Mucosa of descending colon (tissue), 3 donors: ENCODE results near the gene HOXD12. TPM values are rescaled to one million over a fixed set of nuclear protein-coding genes. Genes with fewer than 3 reads are reported as not detected.

Experiments
- ATAC-seq: fragments of 200-7000 bp; cut with Tn5 transposase; one replicate; pipeline ENCODE4 v1.9.1; 2020; ENCODE audit warnings: mild to moderate bottlenecking, moderate library complexity
- DNase-seq, 3 donors: peaks; one replicate each; pipeline ENCODE4 v3.0.0-alpha.2; 2020
- H3K36me3 ChIP-seq: fragments of 200-600 bp; one replicate; pipeline ENCODE4 v1.8.0; 2021; ENCODE audit warnings: low read depth, mild to moderate bottlenecking
- H3K4me1 ChIP-seq: fragments of 200-600 bp; one replicate; pipeline ENCODE4 v1.8.0; 2021; ENCODE audit warnings: low read depth, mild to moderate bottlenecking
- H3K4me3 ChIP-seq: fragments of 200-600 bp; one replicate; pipeline ENCODE4 v1.8.0; 2021; ENCODE audit warnings: mild to moderate bottlenecking
- H3K9me3 ChIP-seq: fragments of 200-600 bp; one replicate; pipeline ENCODE4 v1.8.0; 2021; ENCODE audit warnings: mild to moderate bottlenecking
- intact Hi-C, 2 donors: fragments of 100-400 bp; cut with DNase I in 1 of 2; cut with micrococcal nuclease in 1 of 2; formaldehyde crosslinking; loops; one replicate each; pipeline versions ENCODE4 v1.11.0 to v1.11.1; 2022; cut with DNase I, micrococcal nuclease
- total RNA-seq, 3 donors: library from RNA; stranded (reverse); fragmentation: NEBNext Ultra II Directional in 2 of 3; extraction: Animal tissue kit (Norgen Biotek cat#: 25700) in 2 of 3; gene quantifications; one replicate each; pipeline versions ENCODE4 v1.2.1 to v1.2.4, GENCODE V29; 2021 to 2023
- TF ChIP-seq, protein P1 (sequence below): fragments of 200-600 bp; IDR thresholded peaks from one replicate; pipeline ENCODE4 v1.8.0; 2022; ENCODE audit warnings: antibody characterized with exemption, mild to moderate bottlenecking
- donor health status: DM: no; HTN: no; CAD: no; lungs with moderate emphysema.
- donor health status: DM: no; HTN: no; CAD: no.
- donor health status: DM: no; HTN: yes; CAD: no.

HOXD12 gene
- total RNA-seq, 3 donors from 2014 or later = not detected

DNA sequence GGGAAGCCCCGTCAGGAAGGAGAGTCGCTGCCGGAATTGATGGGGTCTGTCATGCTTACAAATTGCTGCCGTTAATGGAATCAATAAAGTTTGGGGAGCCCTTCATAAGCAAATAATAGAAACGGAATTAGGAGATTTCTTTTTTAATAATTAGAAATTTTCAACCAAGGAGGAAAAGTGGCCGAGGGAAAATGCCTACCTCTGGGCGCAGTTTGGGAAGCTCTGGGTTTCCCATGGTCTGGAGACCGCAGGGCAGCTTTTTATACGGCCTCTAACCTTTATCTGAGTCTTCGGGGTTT, 17.1 kb upstream of the HOXD12 start:
- ATAC-seq = no peak
- intact Hi-C loops = loop anchor here in 1 of 2 donors (5.0 to 10.0 kb wide), 2 partner anchors 395 to 718 kb away; no protein-coding TSS in a partner anchor
- no peaks in the 10 kb centered on the region for H3K36me3 ChIP-seq
- H3K4me1 ChIP-seq = peaks cover 21% of the 10 kb centered on the region
- H3K4me3 ChIP-seq = no peak overlapping the region
- H3K9me3 ChIP-seq = no peaks in the 10 kb centered on the region
- no peak for DNase-seq
- TF ChIP-seq, protein P1, sequence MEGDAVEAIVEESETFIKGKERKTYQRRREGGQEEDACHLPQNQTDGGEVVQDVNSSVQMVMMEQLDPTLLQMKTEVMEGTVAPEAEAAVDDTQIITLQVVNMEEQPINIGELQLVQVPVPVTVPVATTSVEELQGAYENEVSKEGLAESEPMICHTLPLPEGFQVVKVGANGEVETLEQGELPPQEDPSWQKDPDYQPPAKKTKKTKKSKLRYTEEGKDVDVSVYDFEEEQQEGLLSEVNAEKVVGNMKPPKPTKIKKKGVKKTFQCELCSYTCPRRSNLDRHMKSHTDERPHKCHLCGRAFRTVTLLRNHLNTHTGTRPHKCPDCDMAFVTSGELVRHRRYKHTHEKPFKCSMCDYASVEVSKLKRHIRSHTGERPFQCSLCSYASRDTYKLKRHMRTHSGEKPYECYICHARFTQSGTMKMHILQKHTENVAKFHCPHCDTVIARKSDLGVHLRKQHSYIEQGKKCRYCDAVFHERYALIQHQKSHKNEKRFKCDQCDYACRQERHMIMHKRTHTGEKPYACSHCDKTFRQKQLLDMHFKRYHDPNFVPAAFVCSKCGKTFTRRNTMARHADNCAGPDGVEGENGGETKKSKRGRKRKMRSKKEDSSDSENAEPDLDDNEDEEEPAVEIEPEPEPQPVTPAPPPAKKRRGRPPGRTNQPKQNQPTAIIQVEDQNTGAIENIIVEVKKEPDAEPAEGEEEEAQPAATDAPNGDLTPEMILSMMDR = no peak

DNA sequence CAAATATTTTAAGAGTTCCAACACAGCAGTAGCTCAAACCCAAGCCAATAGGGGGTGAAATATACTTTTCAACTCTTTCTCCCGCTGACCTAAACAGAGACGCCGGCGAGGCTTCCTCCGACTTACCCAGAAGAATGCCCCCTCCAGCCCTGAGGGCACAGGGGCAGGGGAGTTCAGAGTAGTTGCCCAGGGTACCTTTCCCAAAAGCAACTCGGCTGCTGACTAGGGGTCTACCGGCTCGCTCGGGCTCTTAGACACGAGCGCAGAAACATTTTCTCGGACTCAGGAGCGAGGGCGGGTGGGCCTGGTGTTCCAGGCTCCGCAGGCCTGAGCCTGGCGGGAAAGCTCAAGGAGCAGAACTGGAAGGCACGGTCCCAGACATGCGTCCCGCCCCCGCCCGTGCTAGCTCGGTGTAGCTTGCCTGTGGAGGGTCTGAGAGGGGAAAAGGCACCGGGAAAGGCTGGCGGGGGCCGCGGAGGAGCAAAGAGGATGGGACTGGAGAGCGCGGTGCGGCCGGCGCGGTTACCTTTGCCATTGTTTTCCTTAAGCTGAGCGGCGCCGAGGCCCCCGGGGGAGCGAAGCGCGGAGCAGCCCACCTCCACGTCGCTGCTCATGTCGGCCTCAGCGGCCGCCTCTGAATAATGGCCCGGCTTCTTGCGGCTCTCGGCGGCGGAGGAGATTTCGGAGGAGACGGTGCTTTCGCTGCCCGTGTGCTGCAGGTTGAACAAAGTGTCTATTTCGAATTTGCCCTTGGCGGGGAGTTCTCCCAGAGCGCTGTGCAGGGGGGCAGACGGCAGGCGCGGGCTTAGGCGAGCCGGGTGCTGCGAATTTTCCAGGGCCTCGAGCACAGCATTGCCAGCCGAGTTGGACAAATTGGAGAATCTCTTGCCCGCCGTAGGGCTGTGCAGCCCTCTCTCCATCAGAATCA, 16.5 kb upstream of the HOXD12 start:
- intact Hi-C loops = loop anchor here in 1 of 2 donors (5.0 to 10.0 kb wide), 2 partner anchors 396 to 718 kb away; no protein-coding TSS in a partner anchor
- Histone ChIP-seq H3K4me3 (no peak overlapping the region), H3K4me1 (peaks cover 25% of the 10 kb centered on the region), H3K36me3 (no peaks in the 10 kb centered on the region), H3K9me3 (no peaks in the 10 kb centered on the region)
- TF ChIP-seq, protein P1 = no peak
- ATAC-seq (no peak), DNase-seq (no peak)

DNA sequence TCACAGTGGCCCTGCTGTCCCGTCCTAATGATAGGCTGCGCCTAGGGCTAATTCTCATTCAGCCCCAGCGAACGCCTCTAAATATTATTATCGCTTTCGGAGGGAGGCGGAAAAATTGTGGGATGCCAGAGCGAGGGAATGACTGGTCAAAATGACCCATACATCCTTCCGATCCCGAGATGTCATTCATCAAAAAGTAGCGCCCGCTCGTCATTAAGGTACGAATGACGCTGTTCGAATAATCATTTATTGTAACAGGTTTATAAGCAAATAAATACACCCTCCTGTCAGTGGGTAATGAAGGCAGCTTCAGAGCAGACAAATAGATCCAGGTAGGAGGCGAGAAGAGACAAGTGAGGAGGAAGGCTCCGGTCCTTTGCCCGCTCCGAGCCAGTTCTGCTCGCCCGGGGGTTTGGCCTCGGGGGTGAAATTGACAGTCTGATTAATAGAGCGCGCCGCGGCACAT, 15.8 kb upstream of the HOXD12 start, which contains the start of gene EVX2:
Gene EVX2 (minus strand): TSS at position 167 of the 466 bp plus-strand sequence. CDS start 186 bp downstream, outside the sequence.
- Histone ChIP-seq H3K4me1 (peaks cover 29% of the 10 kb centered on the region), H3K36me3 (no peaks in the 10 kb centered on the region), H3K9me3 (no peaks in the 10 kb centered on the region), H3K4me3 (no peak within 1 kb of the TSS)
- TF ChIP-seq, protein P1 = no peak
- ATAC-seq = no peak
- DNase-seq = no peak
- intact Hi-C loops = loop anchor here in 1 of 2 donors (5.0 to 10.0 kb wide), 2 partner anchors 397 to 719 kb away; no protein-coding TSS in a partner anchor

DNA sequence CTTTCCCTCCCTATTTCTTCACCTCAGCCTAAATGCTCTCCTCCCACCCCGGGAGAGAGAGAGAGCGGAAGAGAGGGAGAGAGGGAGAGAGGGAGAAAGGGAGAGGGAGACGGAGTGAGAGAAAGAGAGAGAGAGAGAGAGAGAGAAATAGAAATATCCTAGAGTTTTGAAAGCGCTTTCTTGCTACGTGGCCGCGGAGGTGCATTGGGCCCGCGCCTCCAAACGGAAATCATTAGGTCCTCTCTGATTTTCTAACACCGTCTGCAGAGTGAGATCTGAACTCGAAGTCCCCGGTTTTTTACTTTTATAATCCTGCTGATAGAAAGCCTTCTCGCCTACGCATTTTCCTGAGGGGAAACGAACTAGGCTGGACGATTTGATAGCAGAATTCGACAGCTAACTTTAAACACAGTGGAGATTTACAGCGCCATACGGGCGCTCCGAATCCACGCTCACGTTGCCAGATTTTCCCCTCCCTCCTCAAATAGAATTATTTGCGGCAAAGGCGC, 14.9 kb upstream of the HOXD12 start:
- Histone ChIP-seq H3K4me1 (peaks cover 29% of the 10 kb centered on the region), H3K4me3 (no peak overlapping the region), H3K9me3 (no peaks in the 10 kb centered on the region), H3K36me3 (no peaks in the 10 kb centered on the region)
- intact Hi-C loops = loop anchor here in 1 of 2 donors (5.0 to 10.0 kb wide), 2 partner anchors 397 to 720 kb away; no protein-coding TSS in a partner anchor
- TF ChIP-seq, protein P1 = no peak
- ATAC-seq = no peak
- no peak for DNase-seq

DNA sequence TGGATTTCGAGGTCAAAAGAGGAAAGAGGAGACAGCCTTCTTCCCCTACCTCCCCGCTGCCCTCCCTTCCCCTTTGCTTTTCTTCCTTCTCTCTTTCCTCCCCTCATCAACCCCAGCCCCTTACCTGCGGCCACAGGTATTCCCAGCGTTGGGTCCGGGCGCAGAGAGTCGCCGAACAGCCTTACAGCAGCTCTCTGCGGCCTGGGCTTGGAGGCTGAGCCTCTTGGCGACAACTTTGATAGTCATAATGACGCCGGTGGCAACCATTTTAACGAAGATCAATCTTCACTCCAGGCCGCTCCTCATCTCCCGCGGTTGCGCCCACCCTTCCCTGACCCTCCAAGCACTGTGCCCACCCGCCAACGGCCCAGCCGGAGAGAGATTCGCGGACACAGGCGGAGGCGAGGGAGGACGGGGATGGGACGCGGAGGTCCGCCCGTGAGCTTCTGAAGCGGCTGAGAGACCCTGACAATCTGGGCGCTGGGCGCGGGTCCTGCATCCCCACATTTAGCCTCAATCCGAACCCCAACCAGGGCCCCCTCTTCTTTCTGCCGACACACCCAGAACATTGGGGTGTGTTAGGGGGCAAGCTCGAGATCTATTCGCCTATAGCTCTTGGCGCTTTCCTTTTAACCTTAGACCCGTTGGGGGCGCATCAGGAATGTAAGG, 14.3 kb upstream of the HOXD12 start:
- TF ChIP-seq, protein P1 = no peak
- intact Hi-C loops = loop anchor here in 1 of 2 donors (10.0 kb wide), 1 partner anchor 720 kb away; no protein-coding TSS in a partner anchor

More for the DNA sequence above, 14.3 kb upstream of the HOXD12 start:
- Histone ChIP-seq H3K36me3 (no peaks in the 10 kb centered on the region), H3K9me3 (no peaks in the 10 kb centered on the region), H3K4me1 (peaks cover 26% of the 10 kb centered on the region), H3K4me3 (no peak overlapping the region)
- no peak for ATAC-seq
- no peak for DNase-seq
